ENCODE data around the gene TDP2. TPM values are rescaled to one million over a fixed set of nuclear protein-coding genes. Genes with fewer than 3 reads are reported as not detected.

The TDP2 gene
- total RNA-seq, 4 donors from 2014 or later, result 69.3 to 403 (median 279) TPM

GRCh38 chr6:24607310-24608105 is 59.2 kb downstream of the TDP2 start:
- no peak overlapping the region for H3K27ac ChIP-seq
- H3K36me3 ChIP-seq, result no peaks in the 10 kb centered on the region
- H3K9me3 ChIP-seq, result no peaks in the 10 kb centered on the region
- no peaks in the 10 kb centered on the region for H3K27me3 ChIP-seq
- H3K4me3 ChIP-seq, result no peak overlapping the region
- H3K4me1 ChIP-seq, result no peaks in the 10 kb centered on the region
- TF ChIP-seq, protein P1, sequence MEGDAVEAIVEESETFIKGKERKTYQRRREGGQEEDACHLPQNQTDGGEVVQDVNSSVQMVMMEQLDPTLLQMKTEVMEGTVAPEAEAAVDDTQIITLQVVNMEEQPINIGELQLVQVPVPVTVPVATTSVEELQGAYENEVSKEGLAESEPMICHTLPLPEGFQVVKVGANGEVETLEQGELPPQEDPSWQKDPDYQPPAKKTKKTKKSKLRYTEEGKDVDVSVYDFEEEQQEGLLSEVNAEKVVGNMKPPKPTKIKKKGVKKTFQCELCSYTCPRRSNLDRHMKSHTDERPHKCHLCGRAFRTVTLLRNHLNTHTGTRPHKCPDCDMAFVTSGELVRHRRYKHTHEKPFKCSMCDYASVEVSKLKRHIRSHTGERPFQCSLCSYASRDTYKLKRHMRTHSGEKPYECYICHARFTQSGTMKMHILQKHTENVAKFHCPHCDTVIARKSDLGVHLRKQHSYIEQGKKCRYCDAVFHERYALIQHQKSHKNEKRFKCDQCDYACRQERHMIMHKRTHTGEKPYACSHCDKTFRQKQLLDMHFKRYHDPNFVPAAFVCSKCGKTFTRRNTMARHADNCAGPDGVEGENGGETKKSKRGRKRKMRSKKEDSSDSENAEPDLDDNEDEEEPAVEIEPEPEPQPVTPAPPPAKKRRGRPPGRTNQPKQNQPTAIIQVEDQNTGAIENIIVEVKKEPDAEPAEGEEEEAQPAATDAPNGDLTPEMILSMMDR (IDR thresholded peaks at IDR 0.05), result no peak
- no peak for TF ChIP-seq POLR2A (IDR thresholded peaks at IDR 0.05)
- no peak for DNase-seq

DNA sequence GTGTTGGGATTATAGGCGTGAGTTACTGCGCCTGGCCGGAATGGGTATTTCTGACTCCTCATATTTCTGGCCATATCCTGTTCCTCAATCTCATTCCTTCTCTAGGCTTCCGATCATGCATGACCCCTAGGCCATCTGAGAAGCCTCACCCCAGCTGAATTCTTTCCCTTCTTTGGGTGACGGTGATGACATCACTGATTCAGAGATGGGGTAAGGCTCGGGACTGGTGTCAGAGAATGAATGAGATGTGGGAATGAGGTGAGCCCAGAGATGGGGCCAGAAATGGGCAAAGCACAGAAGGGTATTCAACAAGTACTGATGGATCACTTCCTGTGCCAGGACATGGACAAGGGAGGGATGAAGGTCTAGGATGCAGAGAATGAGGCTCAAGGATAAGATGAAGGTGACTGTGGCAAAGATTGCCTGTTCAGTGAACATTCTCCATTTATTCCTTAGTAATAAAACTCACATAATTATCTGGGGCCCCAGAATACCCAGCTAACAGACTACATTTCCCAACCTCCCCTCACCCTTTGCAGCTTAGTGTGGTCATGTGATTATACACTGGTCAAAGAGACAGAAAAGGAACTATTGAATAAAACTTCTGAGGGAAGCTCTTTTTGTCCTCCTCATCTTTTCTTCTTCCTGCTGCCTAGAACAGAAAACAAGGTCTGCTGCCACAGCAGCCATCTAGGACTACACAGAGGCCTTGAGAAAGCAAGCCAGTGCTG is 60.3 kb downstream of the TDP2 start:
- DNase-seq, result no peak
- TF ChIP-seq, protein P1 (IDR thresholded peaks at IDR 0.05), result no peak
- TF ChIP-seq POLR2A (IDR thresholded peaks at IDR 0.05), result no peak
- H3K4me1 ChIP-seq, result no peaks in the 10 kb centered on the region
- no peak overlapping the region for H3K27ac ChIP-seq
- no peaks in the 10 kb centered on the region for H3K9me3 ChIP-seq
- no peaks in the 10 kb centered on the region for H3K27me3 ChIP-seq
- H3K36me3 ChIP-seq, result no peaks in the 10 kb centered on the region
- H3K4me3 ChIP-seq, result no peak overlapping the region

DNA sequence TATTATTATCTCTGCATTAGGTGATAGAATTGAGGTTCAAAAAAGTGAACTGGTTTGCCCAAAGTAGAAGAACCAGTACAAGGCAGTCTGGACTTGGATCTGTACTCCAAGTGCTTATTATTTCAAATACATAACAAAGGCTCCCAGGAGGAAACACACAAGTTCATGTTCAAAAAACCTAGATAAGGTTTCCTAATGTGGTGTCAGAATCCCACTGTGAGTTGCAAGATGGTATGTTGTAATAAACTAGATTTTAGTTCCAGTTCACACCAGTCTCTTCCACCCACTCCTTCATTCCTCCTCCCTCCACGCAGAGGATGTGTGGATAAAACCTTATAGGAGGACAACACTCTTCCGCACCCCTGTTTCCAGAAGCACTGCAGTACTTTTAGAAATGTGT is 63.5 kb downstream of the TDP2 start:
- Histone ChIP-seq H3K4me1 (no peaks in the 10 kb centered on the region), H3K27me3 (no peaks in the 10 kb centered on the region), H3K4me3 (no peak overlapping the region), H3K27ac (no peak overlapping the region), H3K36me3 (no peaks in the 10 kb centered on the region), H3K9me3 (no peaks in the 10 kb centered on the region)
- DNase-seq, result no peak
- TF ChIP-seq, protein P1 (IDR thresholded peaks at IDR 0.05), result no peak
- no peak for TF ChIP-seq POLR2A (IDR thresholded peaks at IDR 0.05)

- Histone ChIP-seq H3K27ac (no peak overlapping the region), H3K4me3 (no peak overlapping the region), H3K4me1 (no peaks in the 10 kb centered on the region), H3K27me3 (no peaks in the 10 kb centered on the region), H3K36me3 (no peaks in the 10 kb centered on the region), H3K9me3 (no peaks in the 10 kb centered on the region)
- TF ChIP-seq, protein P1 (IDR thresholded peaks at IDR 0.05), result no peak
- no peak for TF ChIP-seq POLR2A (IDR thresholded peaks at IDR 0.05)
- no peak for DNase-seq
These were observed 65.8 kb downstream of the TDP2 start for GRCh38 chr6:24600903-24601302.

Other genes with a start within 250 kb of the TDP2 start
- 1 to 10 TPM in 1 of 4 donors, not detected in 3; 2.1 TPM for gene GPLD1, start 177.3 kb downstream of the TDP2 start, total RNA-seq
- gene ALDH5A1, start 171.9 kb downstream of the TDP2 start, total RNA-seq, result 10 to 100 TPM in 2 of 4 donors, 1 to 10 TPM in 2; 3.5 to 25.6 (median 8.8) TPM
- gene KIAA0319, start 20.7 kb downstream of the TDP2 start, total RNA-seq, result under 1 TPM in 2 of 4 donors, not detected in 2; 0.18 to 0.38 TPM
- 10 to 100 TPM in 2 of 4 donors, 1 to 10 TPM in 2; 5.2 to 23.1 (median 9.1) TPM for gene ACOT13, start 178 bp upstream of the TDP2 start, total RNA-seq
- gene C6orf62, start 52.3 kb upstream of the TDP2 start, total RNA-seq, result 10 to 100 TPM; 48.7 to 74.8 (median 59.4) TPM
- gene GMNN, start 108.0 kb upstream of the TDP2 start, total RNA-seq, result 10 to 100 TPM in 3 of 4 donors, 1 to 10 TPM in 1; 8.2 to 24.8 (median 16.3) TPM
- not detected for gene ARMH2, start 132.0 kb upstream of the TDP2 start, total RNA-seq